DMS53 (cell line): ENCODE measurements around the gene PIP5KL1.

Source experiments
- DNase-seq: peaks from one replicate; lab custom pipeline; 2025; lab: John Stamatoyannopoulos, UW

The PIP5KL1 gene

GRCh38 chr9:127968700-127969383 lies 38.3 kb upstream of the PIP5KL1 start:
- no peak for DNase-seq

- DNase-seq, result peak; percentile 86
Observed at GRCh38 chr9:127968042-127968441, 37.5 kb upstream of the PIP5KL1 start.

- DNase-seq, result no peak
Observed at GRCh38 chr9:127967151-127967809, 36.7 kb upstream of the PIP5KL1 start.

- peak; percentile 46 for DNase-seq
Observed at GRCh38 chr9:127966416-127967150, 36.0 kb upstream of the PIP5KL1 start.

- no peak for DNase-seq
Observed at GRCh38 chr9:127965953-127966352, 35.4 kb upstream of the PIP5KL1 start.

GRCh38 chr9:127963359-127964064 lies 32.9 kb upstream of the PIP5KL1 start:
- DNase-seq, result no peak

- DNase-seq, result no peak
Observed at GRCh38 chr9:127963041-127963358, 32.4 kb upstream of the PIP5KL1 start.

GRCh38 chr9:127962278-127962677 lies 31.7 kb upstream of the PIP5KL1 start:
- no peak for DNase-seq

- no peak for DNase-seq
Observed at GRCh38 chr9:127961613-127962155, 31.1 kb upstream of the PIP5KL1 start.

GRCh38 chr9:127961155-127961490 lies 30.5 kb upstream of the PIP5KL1 start:
- no peak for DNase-seq

GRCh38 chr9:127960410-127961154 lies 30.0 kb upstream of the PIP5KL1 start:
- peak; percentile 50 for DNase-seq

GRCh38 chr9:127959841-127960409 lies 29.3 kb upstream of the PIP5KL1 start:
- no peak for DNase-seq

- DNase-seq, result no peak
Observed at GRCh38 chr9:127959398-127959797, 28.8 kb upstream of the PIP5KL1 start.

GRCh38 chr9:127958728-127959127 lies 28.2 kb upstream of the PIP5KL1 start:
- DNase-seq, result no peak

GRCh38 chr9:127955294-127956015 lies 24.9 kb upstream of the PIP5KL1 start:
- DNase-seq, result peak; percentile 99

GRCh38 chr9:127954831-127955293 lies 24.3 kb upstream of the PIP5KL1 start:
- DNase-seq, result peak; percentile 59

GRCh38 chr9:127953768-127954505 lies 23.4 kb upstream of the PIP5KL1 start:
- DNase-seq, result no peak

- DNase-seq, result no peak
Observed at GRCh38 chr9:127953154-127953553, 22.6 kb upstream of the PIP5KL1 start.

GRCh38 chr9:127950513-127951289 lies 20.1 kb upstream of the PIP5KL1 start:
- no peak for DNase-seq
